Activated T-cell treated with anti-CD3 and anti-CD28 coated beads for 1 hour (primary cell): Measurements from ENCODE around the gene PRPS2.

Experiments used
- DNase-seq: peaks from one replicate; pipeline ENCODE4 v3.0.0-alpha.2; 2020; ENCODE audit warnings: low read depth

PRPS2 gene

GRCh38 chrX:12791257-12792228, at the start of gene PRPS2:
TSS of gene PRPS2 (plus strand) at chrX:12791412. CDS start at chrX:12791498, 86 bp downstream.
- peak; percentile 61 for DNase-seq

- no peak for DNase-seq
These were observed 49.8 kb upstream of the PRPS2 start for GRCh38 chrX:12741416-12741815.

- no peak for DNase-seq
These were observed 43.8 kb upstream of the PRPS2 start for GRCh38 chrX:12747433-12747832.

GRCh38 chrX:12751887-12752286, 39.3 kb upstream of the PRPS2 start:
- DNase-seq: no peak

GRCh38 chrX:12753366-12753765, 37.8 kb upstream of the PRPS2 start:
- DNase-seq: no peak

- no peak for DNase-seq
These were observed 32.9 kb upstream of the PRPS2 start for GRCh38 chrX:12758291-12758690.

GRCh38 chrX:12767856-12768255, 23.4 kb upstream of the PRPS2 start:
- no peak for DNase-seq

GRCh38 chrX:12768491-12768890, 22.7 kb upstream of the PRPS2 start:
- no peak for DNase-seq

- no peak for DNase-seq
These were observed 20.8 kb upstream of the PRPS2 start for GRCh38 chrX:12770440-12770839.

GRCh38 chrX:12771445-12772069, 19.7 kb upstream of the PRPS2 start:
- peak; percentile 49 for DNase-seq

- DNase-seq: no peak
These were observed 13.5 kb upstream of the PRPS2 start for GRCh38 chrX:12777670-12778069.

- no peak for DNase-seq
These were observed 11.7 kb upstream of the PRPS2 start for GRCh38 chrX:12779534-12779933.

- no peak for DNase-seq
These were observed 2.6 kb upstream of the PRPS2 start for GRCh38 chrX:12788645-12789044.

GRCh38 chrX:12789976-12790375, 1.2 kb upstream of the PRPS2 start:
- DNase-seq: no peak

- no peak for DNase-seq
These were observed 341 bp upstream of the PRPS2 start for GRCh38 chrX:12790885-12791256.

- DNase-seq: no peak
These were observed 1.5 kb downstream of the PRPS2 start for GRCh38 chrX:12792711-12793110.

- DNase-seq: no peak
These were observed 3.4 kb downstream of the PRPS2 start for GRCh38 chrX:12794654-12795053.

- DNase-seq: no peak
These were observed 7.4 kb downstream of the PRPS2 start for GRCh38 chrX:12798601-12799000.

- no peak for DNase-seq
These were observed 7.9 kb downstream of the PRPS2 start for GRCh38 chrX:12799118-12799517.

GRCh38 chrX:12802741-12803140, 11.5 kb downstream of the PRPS2 start:
- no peak for DNase-seq

GRCh38 chrX:12804655-12805054, 13.4 kb downstream of the PRPS2 start:
- no peak for DNase-seq

- no peak for DNase-seq
These were observed 14.1 kb downstream of the PRPS2 start for GRCh38 chrX:12805333-12805732.

- DNase-seq: no peak
These were observed 20.4 kb downstream of the PRPS2 start for GRCh38 chrX:12811658-12812057.
